Epithelial cell of proximal tubule (primary cell): ENCODE measurements around the gene ASB16. TPM values are rescaled to one million over a fixed set of nuclear protein-coding genes. Genes with fewer than 3 reads are reported as not detected.

Experiments
- DNase-seq: peaks from one replicate; pipeline ENCODE4 v3.0.0-alpha.2; 2011; ENCODE audit warnings: low read depth
- H3K4me3 ChIP-seq: 2 replicates; pipeline ENCODE4 v1.5.1; 2011; ENCODE audit warnings: low read depth, mild to moderate bottlenecking, low read length
- CTCF ChIP-seq: conservative IDR thresholded peaks from 2 replicates; pipeline ENCODE4 v1.5.1; 2012; ENCODE audit warnings: low read depth, mild to moderate bottlenecking, low read length
- total RNA-seq: library from RNA; depleted of rRNA; stranded (reverse); fragments of >200 nt; gene quantifications from 2 replicates; pipeline ENCODE4 v1.2.3, GENCODE V29; 2015

Gene ASB16
- total RNA-seq, 1 donor from 2014 or later: not detected

GRCh38 chr17:44184212-44184810, 13.8 kb downstream of the ASB16 start:
- no peak overlapping the region for H3K4me3 ChIP-seq
- TF ChIP-seq CTCF: no peak
- no peak for DNase-seq

- H3K4me3 ChIP-seq: peak within 1 kb of the TSS; percentile 100
- TF ChIP-seq CTCF: no peak
- DNase-seq: peak; percentile 95
These were observed 16.0 kb downstream of the ASB16 start, which contains the start of gene TMUB2 for GRCh38 chr17:44186307-44187130. TSS of gene TMUB2 (plus strand) at chr17:44186972. CDS start at chr17:44187709, 737 bp downstream.

GRCh38 chr17:44187131-44187899, 16.8 kb downstream of the ASB16 start:
- DNase-seq: peak; percentile 25
- H3K4me3 ChIP-seq: peak overlapping the region; percentile 100
- TF ChIP-seq CTCF: no peak

GRCh38 chr17:44188576-44189403, 18.3 kb downstream of the ASB16 start:
- no peak for TF ChIP-seq CTCF
- H3K4me3 ChIP-seq: no peak overlapping the region

GRCh38 chr17:44190481-44190880, 20.0 kb downstream of the ASB16 start:
- TF ChIP-seq CTCF: no peak
- H3K4me3 ChIP-seq: no peak overlapping the region
- no peak for DNase-seq

More at GRCh38 chr17:44188576-44189403, 18.3 kb downstream of the ASB16 start:
- no peak for DNase-seq

GRCh38 chr17:44191369-44191768, 20.9 kb downstream of the ASB16 start:
- no peak for DNase-seq
- H3K4me3 ChIP-seq: no peak overlapping the region
- TF ChIP-seq CTCF: no peak
